OCI-LY3 (cell line): ENCODE data around the gene PCA3.

Experiments
- H2AFZ ChIP-seq: fragments of 200-600, 300-600 bp; shearing (Covaris generic); 2 replicates; pipeline ENCODE4 v1.6.0; 2014; ENCODE audit warnings: antibody characterized with exemption, low read depth, low read length
- H3K27ac ChIP-seq: fragments of 200-600, 300-600 bp; sonication (generic); 2 replicates; pipeline ENCODE4 v1.5.1; 2014; ENCODE audit warnings: mild to moderate bottlenecking, low read length, moderate library complexity, mixed read lengths
- H3K27me3 ChIP-seq: fragments of 200-600, 300-600 bp; sonication (generic); 2 replicates; pipeline ENCODE4 v1.6.1; 2014; ENCODE audit warnings: low read depth, low read length, mixed read lengths
- H3K36me3 ChIP-seq: fragments of 200-600, 300-600 bp; sonication (generic); replicated peaks from 2 replicates; pipeline ENCODE3; 2014; ENCODE audit warnings: low read depth, low read length, mixed read lengths
- H3K4me1 ChIP-seq: fragments of 300-600, 200-600 bp; sonication (generic); 2 replicates; pipeline ENCODE4 v1.6.1; 2014; ENCODE audit warnings: low read length, mixed read lengths
- H3K4me2 ChIP-seq: fragments of 200-600, 300-600 bp; sonication (generic); 2 replicates; pipeline ENCODE4 v1.6.1; 2014; ENCODE audit warnings: low read length, mixed read lengths
- H3K4me3 ChIP-seq: fragments of 300-600, 200-600 bp; sonication (generic); 2 replicates; pipeline ENCODE4 v1.5.1; 2014; ENCODE audit warnings: antibody characterized with exemption, mild to moderate bottlenecking, low read length, moderate library complexity
- H3K79me2 ChIP-seq: fragments of 300-600, 200-600 bp; shearing (Covaris generic); 2 replicates; pipeline ENCODE4 v1.6.1; 2014; ENCODE audit warnings: mild to moderate bottlenecking, low read length, mixed read lengths
- H3K9ac ChIP-seq: fragments of 300-600, 200-600 bp; shearing (Covaris generic); 2 replicates; pipeline ENCODE4 v1.6.0; 2014; ENCODE audit warnings: mild to moderate bottlenecking, low read length, moderate library complexity
- H3K9me3 ChIP-seq: fragments of 200-600, 300-600 bp; shearing (Covaris generic); 2 replicates; pipeline ENCODE4 v1.6.1; 2014; ENCODE audit warnings: low read length, mixed read lengths; ENCODE audit not compliant: insufficient read depth
- H4K20me1 ChIP-seq: fragments of 200-600, 300-600 bp; sonication (generic); 2 replicates; pipeline ENCODE4 v1.6.1; 2016; ENCODE audit warnings: low read length, mixed read lengths; ENCODE audit not compliant: insufficient read depth
- EZH2phosphoT487 ChIP-seq: fragments of 200-600 bp; shearing (Covaris generic); IDR thresholded peaks from 2 replicates; pipeline ENCODE4 v1.6.1; 2018; ENCODE audit warnings: antibody characterized with exemption, mixed run types, low read depth
- TF ChIP-seq, protein P1 (sequence below): fragments of 200-600, 300-600 bp; sonication (generic); IDR thresholded peaks from 2 replicates; pipeline ENCODE4 v1.5.1; 2014; ENCODE audit warnings: antibody characterized with exemption, low read length, low read depth

Gene PCA3

DNA sequence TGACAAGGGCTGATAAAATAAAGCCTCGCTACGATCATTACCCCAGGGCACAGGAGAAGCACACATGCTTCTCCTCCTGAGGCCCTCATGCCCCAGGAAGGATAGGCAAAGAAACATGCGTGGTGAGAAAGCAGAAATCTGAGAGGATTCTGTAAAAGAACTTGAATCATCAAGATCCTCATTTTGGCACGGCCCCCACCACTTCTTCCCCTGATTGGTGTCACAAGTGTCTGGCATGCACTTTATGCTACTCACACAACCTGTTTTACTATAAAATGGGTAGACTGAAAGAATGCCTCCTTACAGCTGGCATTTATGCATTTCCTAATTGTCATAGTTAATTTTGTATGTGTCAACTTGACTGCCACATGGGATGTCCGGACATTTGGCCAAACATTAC is 32.1 kb downstream of the PCA3 start:
- Histone ChIP-seq H3K4me2 (no peak overlapping the region), H3K9ac (no peak overlapping the region), H3K27ac (no peak overlapping the region), H3K79me2 (no peaks in the 10 kb centered on the region), H4K20me1 (no peaks in the 10 kb centered on the region), H3K4me3 (no peak overlapping the region), H2AFZ (no peak overlapping the region), H3K9me3 (no peaks in the 10 kb centered on the region), H3K4me1 (no peaks in the 10 kb centered on the region), H3K36me3 (no peaks in the 10 kb centered on the region), H3K27me3 (peaks cover 5% of the 10 kb centered on the region; the same call in 1 of the 2 replicates)
- TF ChIP-seq, protein P1, sequence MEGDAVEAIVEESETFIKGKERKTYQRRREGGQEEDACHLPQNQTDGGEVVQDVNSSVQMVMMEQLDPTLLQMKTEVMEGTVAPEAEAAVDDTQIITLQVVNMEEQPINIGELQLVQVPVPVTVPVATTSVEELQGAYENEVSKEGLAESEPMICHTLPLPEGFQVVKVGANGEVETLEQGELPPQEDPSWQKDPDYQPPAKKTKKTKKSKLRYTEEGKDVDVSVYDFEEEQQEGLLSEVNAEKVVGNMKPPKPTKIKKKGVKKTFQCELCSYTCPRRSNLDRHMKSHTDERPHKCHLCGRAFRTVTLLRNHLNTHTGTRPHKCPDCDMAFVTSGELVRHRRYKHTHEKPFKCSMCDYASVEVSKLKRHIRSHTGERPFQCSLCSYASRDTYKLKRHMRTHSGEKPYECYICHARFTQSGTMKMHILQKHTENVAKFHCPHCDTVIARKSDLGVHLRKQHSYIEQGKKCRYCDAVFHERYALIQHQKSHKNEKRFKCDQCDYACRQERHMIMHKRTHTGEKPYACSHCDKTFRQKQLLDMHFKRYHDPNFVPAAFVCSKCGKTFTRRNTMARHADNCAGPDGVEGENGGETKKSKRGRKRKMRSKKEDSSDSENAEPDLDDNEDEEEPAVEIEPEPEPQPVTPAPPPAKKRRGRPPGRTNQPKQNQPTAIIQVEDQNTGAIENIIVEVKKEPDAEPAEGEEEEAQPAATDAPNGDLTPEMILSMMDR: no peak
- TF ChIP-seq EZH2phosphoT487: no peak

DNA sequence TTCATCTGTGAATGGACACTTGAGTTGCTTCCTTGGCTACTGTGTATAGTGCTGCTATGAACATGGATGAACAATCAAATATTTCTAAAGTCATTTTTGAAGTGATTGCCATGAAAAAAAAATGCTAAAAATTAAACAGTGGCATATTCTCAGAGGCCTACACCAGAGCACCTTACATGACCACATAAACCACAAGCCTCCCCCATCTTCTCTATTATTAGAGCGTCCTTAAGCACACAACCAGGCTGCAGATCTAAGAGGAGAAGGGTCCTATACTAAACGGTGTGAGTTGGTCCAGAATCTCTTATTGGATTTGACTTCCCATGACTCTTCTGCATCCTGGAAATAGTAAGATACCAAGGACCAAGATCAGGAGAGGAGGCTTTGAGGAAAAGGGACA is 34.3 kb downstream of the PCA3 start:
- no peaks in the 10 kb centered on the region for H4K20me1 ChIP-seq
- H3K9ac ChIP-seq: no peak overlapping the region
- no peaks in the 10 kb centered on the region for H3K79me2 ChIP-seq
- no peak overlapping the region for H3K4me3 ChIP-seq
- H3K27me3 ChIP-seq: peaks cover 10% of the 10 kb centered on the region
- H3K4me1 ChIP-seq: no peaks in the 10 kb centered on the region
- no peak overlapping the region for H3K4me2 ChIP-seq
- TF ChIP-seq, protein P1: no peak
- TF ChIP-seq EZH2phosphoT487: no peak
- no peaks in the 10 kb centered on the region for H3K36me3 ChIP-seq
- no peak overlapping the region for H3K27ac ChIP-seq
- H3K9me3 ChIP-seq: no peaks in the 10 kb centered on the region
- H2AFZ ChIP-seq: no peak overlapping the region

DNA sequence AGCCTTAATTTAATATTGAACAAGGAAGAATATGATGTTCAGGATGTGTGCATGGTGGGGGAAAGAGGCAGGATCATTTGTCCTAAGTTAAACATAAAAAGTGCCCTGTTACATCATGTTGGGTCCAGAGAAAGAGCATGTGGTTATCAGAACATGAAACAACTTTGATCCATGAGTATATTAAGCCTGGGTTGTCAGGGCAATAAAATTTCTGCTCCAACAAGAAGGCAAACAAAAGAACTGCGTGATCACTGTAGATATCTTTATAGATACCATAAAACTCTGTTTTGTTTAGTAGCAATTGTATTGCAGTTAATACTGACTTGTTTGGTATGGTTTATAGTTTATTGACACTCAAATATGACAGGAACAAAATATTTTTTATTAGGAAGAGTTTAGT is 35.2 kb downstream of the PCA3 start:
- Histone ChIP-seq H3K4me2 (no peak overlapping the region), H3K79me2 (no peaks in the 10 kb centered on the region), H3K9me3 (no peaks in the 10 kb centered on the region), H3K4me1 (no peaks in the 10 kb centered on the region), H4K20me1 (no peaks in the 10 kb centered on the region), H3K4me3 (no peak overlapping the region), H3K27me3 (peaks cover 10% of the 10 kb centered on the region), H2AFZ (no peak overlapping the region), H3K36me3 (no peaks in the 10 kb centered on the region), H3K27ac (no peak overlapping the region), H3K9ac (no peak overlapping the region)
- TF ChIP-seq, protein P1: no peak
- no peak for TF ChIP-seq EZH2phosphoT487

DNA sequence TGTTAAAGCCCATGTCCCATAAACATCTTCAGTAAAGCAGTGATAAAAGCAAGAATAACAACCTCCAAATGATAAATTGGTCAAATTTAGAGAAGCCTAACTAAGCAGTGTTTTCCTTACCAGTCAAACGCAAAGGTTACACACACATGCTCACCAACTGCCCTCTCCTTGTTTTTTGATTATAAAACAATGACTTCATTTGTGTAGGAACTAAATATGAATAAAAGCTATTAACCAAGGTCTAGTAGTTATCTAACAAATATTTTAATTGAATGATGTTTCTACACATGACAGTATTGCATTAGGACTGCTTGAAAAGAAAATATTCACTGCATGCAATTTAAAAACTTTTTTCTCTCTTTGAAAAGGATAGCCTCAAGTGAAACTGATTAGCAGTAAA is 36.7 kb downstream of the PCA3 start:
- no peaks in the 10 kb centered on the region for H3K79me2 ChIP-seq
- no peak overlapping the region for H3K27ac ChIP-seq
- peaks cover 10% of the 10 kb centered on the region for H3K27me3 ChIP-seq
- no peak for TF ChIP-seq EZH2phosphoT487
- TF ChIP-seq, protein P1: no peak
- H3K4me1 ChIP-seq: no peaks in the 10 kb centered on the region
- H3K4me2 ChIP-seq: no peak overlapping the region
- H3K36me3 ChIP-seq: no peaks in the 10 kb centered on the region
- H2AFZ ChIP-seq: no peak overlapping the region
- no peak overlapping the region for H3K4me3 ChIP-seq
- H3K9ac ChIP-seq: no peak overlapping the region
- no peaks in the 10 kb centered on the region for H4K20me1 ChIP-seq
- no peaks in the 10 kb centered on the region for H3K9me3 ChIP-seq
